Measurements from ENCODE around the gene PIP4K2A.

GRCh38 chr10:22581461-22581860, 132.9 kb downstream of the PIP4K2A start:
- TF ChIP-seq CTCF (conservative IDR thresholded peaks at IDR 0.05) (no peak), ZFX (IDR thresholded peaks at IDR 0.05) (no peak)
